HG02798 (cell line): ENCODE data around the gene CAPN8.

ENCODE experiments used
- ATAC-seq: cut with Tn5 transposase; IDR thresholded peaks from one replicate; pipeline ENCODE4 v1.9.1; 2021; ENCODE audit warnings: mild to moderate bottlenecking; ENCODE audit not compliant: unreplicated experiment, poor library complexity

CAPN8 gene

GRCh38 chr1:223702735-223703667 is 37.5 kb upstream of the CAPN8 start:
- ATAC-seq, result no peak

DNA sequence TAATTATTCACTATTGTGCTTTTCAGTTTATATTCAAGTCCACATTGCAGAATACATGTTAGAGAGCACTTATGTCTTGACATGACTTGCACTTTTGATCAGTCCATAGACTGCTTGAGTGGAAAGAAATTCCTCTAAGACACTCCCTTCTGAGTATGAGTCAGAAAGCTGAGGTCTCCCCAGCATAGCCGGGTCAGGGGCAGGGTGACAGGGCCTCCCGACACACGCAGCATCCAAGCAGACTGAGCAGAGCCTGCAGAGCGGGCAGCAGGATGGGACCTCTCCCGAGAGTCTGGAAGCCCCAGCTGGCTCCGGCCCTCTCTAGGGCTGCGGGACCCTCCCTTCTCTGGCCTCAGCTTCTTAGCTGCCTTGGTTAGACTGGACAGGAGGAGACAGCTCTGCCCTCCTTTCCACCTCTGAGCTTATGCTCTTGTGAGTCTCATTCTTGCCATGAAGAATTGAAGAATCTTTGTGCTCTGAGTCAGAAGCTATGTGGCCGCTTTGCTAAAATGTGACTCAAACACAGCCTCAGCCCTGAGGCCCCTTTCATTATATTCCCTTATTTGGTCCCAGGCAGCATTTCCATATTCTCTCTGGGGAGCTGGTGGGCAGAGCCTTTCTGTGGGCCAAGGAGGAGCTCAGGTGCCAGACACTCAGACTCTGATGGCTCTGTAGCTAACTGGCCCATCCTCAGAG is 35.6 kb upstream of the CAPN8 start:
- ATAC-seq, result no peak

DNA sequence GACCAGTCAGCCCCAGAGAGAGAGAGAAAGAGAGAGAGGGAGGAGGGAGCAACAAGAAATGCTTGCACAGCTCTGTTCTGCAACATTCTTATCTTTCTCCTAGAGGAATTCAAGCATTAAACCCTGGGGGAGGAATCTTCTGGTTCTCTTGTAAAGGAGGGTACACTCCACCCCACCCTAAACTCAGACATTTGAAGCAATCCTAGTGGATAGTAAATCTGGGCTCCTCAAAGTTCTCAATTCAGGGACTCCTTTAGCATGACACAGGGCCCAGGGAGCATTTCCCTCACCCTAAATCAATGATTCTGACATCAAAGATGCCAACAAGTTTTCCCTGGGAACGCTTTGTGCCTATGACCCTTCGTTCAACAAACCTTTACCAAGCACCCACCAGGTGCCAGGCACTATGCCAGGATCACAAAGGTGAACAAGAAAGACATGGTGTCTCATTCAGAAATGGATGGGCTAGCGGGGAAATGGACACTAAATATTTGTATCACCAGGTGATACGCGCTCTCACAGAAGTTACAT is 35.0 kb upstream of the CAPN8 start:
- no peak for ATAC-seq

- no peak for ATAC-seq
These were observed 30.4 kb upstream of the CAPN8 start for GRCh38 chr1:223695941-223696340.

- no peak for ATAC-seq
These were observed 29.6 kb upstream of the CAPN8 start for GRCh38 chr1:223695014-223695548.

GRCh38 chr1:223691121-223691520 is 25.6 kb upstream of the CAPN8 start:
- no peak for ATAC-seq

DNA sequence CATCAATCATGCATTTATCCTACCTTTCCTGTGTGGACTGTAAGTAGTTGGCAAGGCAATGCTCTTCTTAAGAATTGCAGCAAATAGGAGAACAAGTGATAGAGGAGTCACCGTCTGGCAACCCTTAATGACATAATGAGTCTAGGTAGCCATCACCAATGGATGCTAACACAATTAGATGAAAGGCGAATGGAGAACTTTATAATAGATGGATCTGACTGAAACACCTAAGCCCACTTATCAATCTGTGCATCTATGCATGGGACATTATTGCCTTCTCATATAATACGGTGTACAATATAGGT is 18.9 kb upstream of the CAPN8 start:
- no peak for ATAC-seq

- peak; percentile 36 for ATAC-seq
These were observed 18.3 kb upstream of the CAPN8 start for GRCh38 chr1:223683586-223684487.

GRCh38 chr1:223682502-223682901 is 17.0 kb upstream of the CAPN8 start:
- ATAC-seq, result no peak

DNA sequence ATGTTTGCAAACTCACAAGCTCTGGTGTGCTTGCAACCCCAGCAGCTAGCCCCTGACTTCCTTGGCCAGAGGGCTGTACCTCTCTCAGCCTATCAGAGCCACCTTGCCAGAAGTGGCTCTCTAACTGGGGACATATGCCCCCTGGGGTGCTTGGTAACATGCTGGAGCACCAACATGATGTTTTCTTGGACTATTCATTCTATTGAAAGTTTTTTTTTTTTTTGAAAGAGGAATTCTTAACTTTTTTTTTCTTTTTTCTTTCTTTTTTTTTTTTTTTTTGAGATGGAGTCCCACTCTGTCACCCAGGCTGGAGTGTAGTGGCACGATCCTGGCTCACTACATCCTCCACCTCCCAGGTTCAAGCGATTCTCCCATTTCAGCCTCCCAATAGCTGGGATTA is 14.7 kb upstream of the CAPN8 start:
- ATAC-seq, result no peak

DNA sequence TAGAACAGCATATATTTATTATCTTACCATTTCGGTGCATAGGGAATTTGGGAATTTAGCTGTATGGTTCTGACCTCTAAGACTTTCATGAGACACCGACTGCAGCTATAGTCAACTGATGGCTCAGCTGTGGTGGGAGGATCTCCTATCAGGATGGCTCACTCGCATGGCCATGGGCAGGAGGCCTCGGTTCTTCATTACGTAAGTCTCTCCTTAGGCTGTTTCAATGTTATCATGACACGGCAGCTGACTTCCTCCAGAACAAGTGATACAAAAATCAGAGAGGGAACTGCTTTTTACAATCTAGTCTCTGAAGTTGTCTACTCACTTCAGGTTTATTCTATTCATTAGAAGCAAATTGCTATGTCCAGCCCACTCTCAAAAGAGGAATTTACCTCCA is 13.3 kb upstream of the CAPN8 start:
- no peak for ATAC-seq

DNA sequence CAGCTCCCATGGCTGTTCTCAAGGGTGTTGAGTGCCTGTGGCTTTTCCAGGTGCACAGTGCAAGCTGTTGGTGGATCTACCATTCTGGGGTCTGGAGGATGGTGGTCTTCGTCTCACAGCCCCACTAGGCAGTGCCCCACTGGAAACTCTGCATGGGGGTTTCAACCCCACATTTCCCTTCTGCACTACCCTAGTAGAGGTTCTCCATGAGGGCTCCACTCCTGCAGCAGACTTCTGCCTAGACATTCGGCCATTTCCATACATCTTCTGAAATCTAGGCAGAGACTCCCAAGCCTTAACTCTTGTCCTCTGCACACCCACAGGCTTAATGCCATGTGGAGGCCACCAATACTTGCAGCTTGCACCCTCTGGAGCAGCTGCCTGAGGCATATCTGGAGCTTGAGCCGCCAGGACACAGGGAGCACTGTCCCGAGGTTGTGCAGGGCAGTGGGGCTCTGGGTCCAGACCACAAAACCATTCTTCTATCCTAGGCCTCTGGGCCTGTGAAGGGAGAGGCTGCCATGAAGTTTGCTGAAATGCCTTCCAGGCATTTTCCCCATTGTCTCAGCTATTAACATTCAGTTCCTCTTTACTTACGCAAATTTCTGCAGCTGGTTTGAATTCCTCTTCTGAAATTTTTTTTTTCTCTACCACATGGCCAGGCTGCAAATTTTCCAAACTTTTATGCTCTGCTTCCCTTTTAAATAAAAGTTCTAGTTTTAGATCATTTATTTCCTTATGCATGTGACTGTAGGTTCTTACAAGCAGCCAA is 8.8 kb upstream of the CAPN8 start:
- ATAC-seq, result no peak

DNA sequence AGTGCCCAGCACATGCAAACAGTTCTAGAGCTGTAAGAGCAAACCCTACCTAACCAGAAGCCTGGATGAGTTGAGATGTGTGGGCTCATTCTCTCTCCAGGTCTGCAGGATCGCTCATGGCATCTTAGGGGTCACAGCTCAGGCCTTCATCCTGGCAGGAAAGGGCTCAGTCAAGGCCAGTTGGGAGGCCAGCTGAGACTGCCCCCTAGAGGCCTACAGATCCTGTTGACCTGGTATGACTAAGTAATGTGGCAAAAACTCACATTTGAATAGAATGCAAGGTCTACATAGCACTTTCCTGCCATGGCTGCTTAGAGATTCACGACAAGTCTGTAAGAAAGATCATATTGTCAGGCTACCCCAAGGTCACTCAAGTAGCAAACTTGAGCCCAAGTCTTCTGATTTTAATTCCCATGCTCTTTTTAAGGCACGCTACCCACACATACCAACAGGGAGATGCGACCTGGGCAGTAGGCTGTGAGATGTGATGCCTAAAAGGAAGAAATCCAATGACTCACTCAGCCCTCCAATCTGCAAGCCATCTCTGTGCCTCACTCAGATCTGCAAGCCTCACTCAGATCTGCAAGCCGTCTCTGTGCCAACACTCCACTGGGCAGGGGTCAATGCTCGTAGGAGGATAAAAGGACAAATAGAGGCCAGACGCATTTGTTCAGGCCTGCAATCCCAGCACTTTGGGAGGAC is 5.1 kb upstream of the CAPN8 start:
- ATAC-seq, result no peak

GRCh38 chr1:223669003-223669795 is 3.7 kb upstream of the CAPN8 start:
- no peak for ATAC-seq

GRCh38 chr1:223667484-223668182 is 2.1 kb upstream of the CAPN8 start:
- ATAC-seq, result peak; percentile 55

DNA sequence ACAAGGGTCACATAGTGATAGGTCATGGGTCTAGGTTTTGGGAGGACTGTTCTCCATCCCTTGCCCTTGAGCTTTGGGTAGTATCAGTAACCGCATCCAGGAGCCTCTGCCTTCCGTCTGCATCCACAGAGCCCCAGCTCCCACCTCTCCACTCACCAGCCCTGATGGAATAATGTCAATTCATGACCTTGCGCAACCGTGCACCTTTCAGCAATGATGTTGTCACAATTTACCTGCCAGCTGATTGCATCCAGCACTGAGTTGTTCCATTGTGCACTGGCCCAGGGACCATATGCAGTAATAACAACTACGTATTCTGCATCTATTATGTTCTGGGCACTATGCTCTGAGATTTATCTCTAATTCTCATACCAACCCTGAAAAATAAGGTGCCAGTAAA is 1.4 kb downstream of the CAPN8 start:
- ATAC-seq, result no peak

GRCh38 chr1:223662943-223663342 is 2.6 kb downstream of the CAPN8 start:
- no peak for ATAC-seq

DNA sequence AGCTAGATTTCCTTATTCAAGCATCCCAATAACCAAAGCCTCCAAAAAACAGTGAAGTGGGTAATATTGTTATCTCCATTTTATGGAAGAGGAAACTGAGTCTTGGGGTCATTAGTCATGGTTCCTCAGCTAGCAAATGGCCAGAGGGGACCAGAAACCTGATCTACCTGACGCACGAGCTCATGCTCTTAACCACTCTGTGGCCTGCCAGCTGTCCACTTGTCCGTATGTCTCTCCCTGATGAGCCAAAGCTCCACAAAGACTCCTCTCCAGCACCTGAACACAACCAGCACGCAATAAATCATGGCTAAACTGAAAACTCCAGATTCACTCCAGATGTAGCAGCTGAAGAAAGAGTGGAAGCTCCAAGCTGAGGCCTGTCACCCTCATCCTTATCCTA is 5.8 kb downstream of the CAPN8 start:
- ATAC-seq, result no peak
